Astrocyte (in vitro differentiated cells and primary cell): Measurements from ENCODE around the gene NCAPG2. TPM values are rescaled to one million over a fixed set of nuclear protein-coding genes. Genes with fewer than 3 reads are reported as not detected.
"Not testable (repeated sequence)": the region's sequence is repeated elsewhere in the genome, so short reads cannot be mapped to it uniquely, and the experiment has no call there.

Source experiments
- DNase-seq: peaks from one replicate; pipeline ENCODE4 v3.0.0-alpha.2; 2010; ENCODE audit warnings: low read depth
- FAIRE-seq: peaks from 2 replicates; lab custom pipeline; 2011; peaks lifted over from hg19 to GRCh38; lab: Jason Lieb, UNC
- H2AFZ ChIP-seq: 2 replicates; pipeline ENCODE4 v1.6.0; 2012; ENCODE audit warnings: low read depth, low read length, inconsistent platforms
- H3K27ac ChIP-seq: 2 replicates; pipeline ENCODE4 v1.5.1; 2011; ENCODE audit warnings: low read depth, low read length, inconsistent platforms
- H3K27me3 ChIP-seq: 2 replicates; pipeline ENCODE4 v1.6.0; 2011; ENCODE audit warnings: low read length, inconsistent platforms; ENCODE audit not compliant: insufficient read depth
- H3K36me3 ChIP-seq: 2 replicates; pipeline ENCODE4 v1.5.1; 2011; ENCODE audit warnings: low read length, inconsistent platforms; ENCODE audit not compliant: insufficient read depth
- H3K4me1 ChIP-seq: 2 replicates; pipeline ENCODE4 v1.5.1; 2011; ENCODE audit warnings: low read length, inconsistent platforms; ENCODE audit not compliant: insufficient read depth
- H3K4me2 ChIP-seq: 2 replicates; pipeline ENCODE4 v1.6.0; 2012; ENCODE audit warnings: low read length, inconsistent platforms
- H3K4me3 ChIP-seq: 2 replicates; pipeline ENCODE4 v1.5.1; 2011; ENCODE audit warnings: low read depth, mild to moderate bottlenecking, low read length, inconsistent platforms; ENCODE audit not compliant: insufficient read depth
- H3K79me2 ChIP-seq: 2 replicates; pipeline ENCODE4 v1.6.0; 2012; ENCODE audit warnings: mild to moderate bottlenecking, low read length, inconsistent platforms; ENCODE audit not compliant: insufficient read depth
- H3K9ac ChIP-seq: 2 replicates; pipeline ENCODE4 v1.6.0; 2012; ENCODE audit warnings: mild to moderate bottlenecking, low read length, inconsistent platforms
- H3K9me3 ChIP-seq: 2 replicates; pipeline ENCODE4 v1.5.1; 2012; ENCODE audit warnings: low read depth, mild to moderate bottlenecking, low read length, inconsistent platforms; ENCODE audit not compliant: insufficient read depth
- H4K20me1 ChIP-seq: 2 replicates; pipeline ENCODE4 v1.6.0; 2012; ENCODE audit warnings: low read length, inconsistent platforms; ENCODE audit not compliant: insufficient read depth
- H3K27ac Mint-ChIP-seq: one replicate; pipeline ENCODE4 v1.8.0; 2021; ENCODE audit warnings: mild to moderate bottlenecking, mixed read lengths; ENCODE audit not compliant: unreplicated experiment
- H3K27me3 Mint-ChIP-seq: one replicate; pipeline ENCODE4 v1.8.0; 2021; ENCODE audit warnings: low read depth, mixed read lengths; ENCODE audit not compliant: unreplicated experiment
- H3K36me3 Mint-ChIP-seq: one replicate; pipeline ENCODE4 v1.8.0; 2021; ENCODE audit warnings: low read depth, mixed read lengths; ENCODE audit not compliant: unreplicated experiment
- H3K4me1 Mint-ChIP-seq: one replicate; pipeline ENCODE4 v1.8.0; 2021; ENCODE audit warnings: low read depth, mixed read lengths; ENCODE audit not compliant: unreplicated experiment
- H3K4me3 Mint-ChIP-seq: one replicate; pipeline ENCODE4 v1.8.0; 2021; ENCODE audit warnings: mild to moderate bottlenecking, moderate library complexity, mixed read lengths; ENCODE audit not compliant: unreplicated experiment
- H3K9me3 Mint-ChIP-seq: one replicate; pipeline ENCODE4 v1.8.0; 2021; ENCODE audit warnings: mild to moderate bottlenecking, mixed read lengths; ENCODE audit not compliant: unreplicated experiment
- EZH2 ChIP-seq: IDR thresholded peaks from 2 replicates; pipeline ENCODE4 v1.6.1; 2012; ENCODE audit warnings: mild to moderate bottlenecking, low read length, inconsistent platforms; ENCODE audit not compliant: insufficient read depth
- total RNA-seq: library from RNA; stranded (reverse); gene quantifications from 2 replicates; pipeline ENCODE4 v1.2.1, GENCODE V29; 2021
- TF ChIP-seq, protein P1 (sequence below): IDR thresholded peaks from 2 replicates; pipeline ENCODE4 v1.5.1; 2011; ENCODE audit warnings: low read depth, mild to moderate bottlenecking, inconsistent platforms, low read length, moderate library complexity; ENCODE audit not compliant: insufficient read depth

NCAPG2 gene
- total RNA-seq, 1 donor from 2014 or later = 9.6 TPM

DNA sequence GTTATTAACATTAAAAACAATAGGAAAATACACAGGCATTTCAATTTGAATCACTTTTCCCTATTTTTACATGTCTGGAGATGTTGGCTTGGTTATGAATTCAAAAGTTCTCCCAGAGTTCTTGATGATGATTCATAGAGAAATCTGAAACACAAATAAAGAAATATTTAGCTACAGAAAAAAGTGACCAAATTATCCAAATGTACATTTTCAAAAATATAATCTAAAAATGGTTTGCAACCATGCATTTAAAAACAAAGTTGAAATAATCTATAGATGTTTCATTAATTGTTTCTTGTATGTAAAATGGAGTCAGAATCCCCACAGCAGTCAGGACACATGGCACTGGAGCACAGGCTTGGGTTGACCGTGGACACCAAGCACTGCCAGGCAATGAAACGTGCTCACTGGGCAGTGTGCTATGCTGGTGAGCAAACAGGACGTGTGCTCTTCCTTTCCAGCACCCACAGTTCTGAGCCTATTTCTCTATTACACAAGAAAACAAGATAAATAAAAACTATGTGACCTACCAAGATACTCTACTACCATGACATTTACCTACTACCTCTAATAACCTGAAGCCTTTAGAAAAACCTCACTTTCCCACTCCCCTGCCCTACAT lies 72.9 kb downstream of the NCAPG2 start:
- Histone ChIP-seq H3K27ac (no peak overlapping the region), H3K4me3 (no peak overlapping the region), H3K9me3 (no peaks in the 10 kb centered on the region), H4K20me1 (no peaks in the 10 kb centered on the region), H3K36me3 (peaks cover 5% of the 10 kb centered on the region), H2AFZ (no peak overlapping the region), H3K27me3 (no peaks in the 10 kb centered on the region), H3K9ac (no peak overlapping the region), H3K79me2 (no peaks in the 10 kb centered on the region), H3K4me1 (no peaks in the 10 kb centered on the region), H3K4me2 (no peak overlapping the region)
- DNase-seq (no peak), FAIRE-seq (no peak)
- Mint-ChIP-seq H3K36me3 (peaks cover 3% of the 10 kb centered on the region), H3K4me1 (no peaks in the 10 kb centered on the region), H3K27ac (no peak overlapping the region), H3K27me3 (no peaks in the 10 kb centered on the region), H3K4me3 (no peak overlapping the region), H3K9me3 (no peaks in the 10 kb centered on the region)
- TF ChIP-seq, protein P1, sequence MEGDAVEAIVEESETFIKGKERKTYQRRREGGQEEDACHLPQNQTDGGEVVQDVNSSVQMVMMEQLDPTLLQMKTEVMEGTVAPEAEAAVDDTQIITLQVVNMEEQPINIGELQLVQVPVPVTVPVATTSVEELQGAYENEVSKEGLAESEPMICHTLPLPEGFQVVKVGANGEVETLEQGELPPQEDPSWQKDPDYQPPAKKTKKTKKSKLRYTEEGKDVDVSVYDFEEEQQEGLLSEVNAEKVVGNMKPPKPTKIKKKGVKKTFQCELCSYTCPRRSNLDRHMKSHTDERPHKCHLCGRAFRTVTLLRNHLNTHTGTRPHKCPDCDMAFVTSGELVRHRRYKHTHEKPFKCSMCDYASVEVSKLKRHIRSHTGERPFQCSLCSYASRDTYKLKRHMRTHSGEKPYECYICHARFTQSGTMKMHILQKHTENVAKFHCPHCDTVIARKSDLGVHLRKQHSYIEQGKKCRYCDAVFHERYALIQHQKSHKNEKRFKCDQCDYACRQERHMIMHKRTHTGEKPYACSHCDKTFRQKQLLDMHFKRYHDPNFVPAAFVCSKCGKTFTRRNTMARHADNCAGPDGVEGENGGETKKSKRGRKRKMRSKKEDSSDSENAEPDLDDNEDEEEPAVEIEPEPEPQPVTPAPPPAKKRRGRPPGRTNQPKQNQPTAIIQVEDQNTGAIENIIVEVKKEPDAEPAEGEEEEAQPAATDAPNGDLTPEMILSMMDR = no peak

DNA sequence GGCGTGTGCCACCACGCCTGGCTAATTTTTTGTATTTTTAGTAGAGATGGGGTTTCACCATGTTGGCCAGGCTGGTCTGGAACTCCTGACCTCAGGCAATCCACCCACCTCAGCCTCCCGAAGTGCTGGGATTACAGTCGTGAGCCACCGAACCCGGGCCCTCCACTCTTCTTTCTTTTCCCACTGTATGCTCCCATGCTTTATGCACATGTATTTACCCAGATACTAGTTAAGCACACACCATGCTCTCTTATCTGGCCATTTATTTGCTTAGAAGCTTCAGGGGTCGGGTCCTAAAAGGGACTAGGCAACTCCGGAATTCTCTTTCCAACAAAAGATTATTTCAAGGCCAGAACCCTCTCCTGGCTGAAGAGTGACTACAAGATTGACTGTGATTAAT lies 78.3 kb downstream of the NCAPG2 start:
- DNase-seq, H3K36me3 ChIP-seq, H3K4me3 Mint-ChIP-seq, H3K36me3 Mint-ChIP-seq, H3K9me3 Mint-ChIP-seq, H3K79me2 ChIP-seq, H3K4me3 ChIP-seq, H2AFZ ChIP-seq, H3K4me1 ChIP-seq, H3K4me1 Mint-ChIP-seq, H3K9ac ChIP-seq, H3K9me3 ChIP-seq, H3K4me2 ChIP-seq, FAIRE-seq, H3K27ac Mint-ChIP-seq, H3K27ac ChIP-seq, H4K20me1 ChIP-seq, H3K27me3 ChIP-seq, H3K27me3 Mint-ChIP-seq: not testable (repeated sequence)

DNA sequence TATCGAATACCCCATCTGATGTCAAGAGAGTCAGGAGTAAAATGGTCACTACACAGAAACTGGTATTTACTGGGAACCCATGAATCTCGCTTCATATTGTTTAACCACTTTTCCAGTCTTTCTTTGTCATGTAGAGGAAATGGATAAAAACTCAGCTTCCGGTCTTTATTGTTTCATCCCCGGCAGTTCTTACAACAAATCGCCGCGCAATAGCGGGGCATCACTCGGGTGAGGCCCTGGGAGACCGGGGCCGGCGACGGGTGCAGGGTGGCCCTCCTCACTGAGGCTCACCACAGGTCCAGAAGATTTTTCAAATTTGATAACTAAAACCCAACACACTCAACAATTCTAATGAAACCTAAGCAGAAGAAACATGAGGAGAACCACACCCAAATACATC lies 81.4 kb downstream of the NCAPG2 start:
- TF ChIP-seq, protein P1 = no peak
- no peak for TF ChIP-seq EZH2
- H2AFZ ChIP-seq = no peak overlapping the region
- no peaks in the 10 kb centered on the region for H3K79me2 ChIP-seq
- no peak overlapping the region for H3K27ac Mint-ChIP-seq
- H3K27ac ChIP-seq = no peak overlapping the region
- H3K4me3 ChIP-seq = no peak overlapping the region
- peaks cover 4% of the 10 kb centered on the region for H3K4me1 ChIP-seq
- H3K36me3 ChIP-seq = peaks cover 5% of the 10 kb centered on the region
- H4K20me1 ChIP-seq = no peaks in the 10 kb centered on the region
- DNase-seq (no peak), FAIRE-seq (no peak)
- no peak overlapping the region for H3K4me2 ChIP-seq
- no peaks in the 10 kb centered on the region for H3K27me3 ChIP-seq
- no peaks in the 10 kb centered on the region for H3K36me3 Mint-ChIP-seq
- H3K9ac ChIP-seq = no peak overlapping the region
- H3K4me3 Mint-ChIP-seq = no peak overlapping the region
- H3K9me3 Mint-ChIP-seq = no peaks in the 10 kb centered on the region
- H3K4me1 Mint-ChIP-seq = no peaks in the 10 kb centered on the region
- no peaks in the 10 kb centered on the region for H3K9me3 ChIP-seq
- H3K27me3 Mint-ChIP-seq = no peaks in the 10 kb centered on the region
